HG02938 (cell line): ENCODE measurements around the gene RHBDF1.

Experiments used
- ATAC-seq: cut with Tn5 transposase; IDR thresholded peaks from one replicate; pipeline ENCODE4 v1.9.1; 2021; ENCODE audit warnings: mild to moderate bottlenecking, moderate library complexity; ENCODE audit not compliant: unreplicated experiment

RHBDF1 gene

GRCh38 chr16:75580-76501, 3.4 kb upstream of the RHBDF1 start:
- no peak for ATAC-seq

GRCh38 chr16:74747-75334, 2.4 kb upstream of the RHBDF1 start:
- no peak for ATAC-seq

GRCh38 chr16:74051-74746, 1.8 kb upstream of the RHBDF1 start:
- ATAC-seq = no peak

- ATAC-seq = no peak
Observed at GRCh38 chr16:71540-72401, 660 bp downstream of the RHBDF1 start.

GRCh38 chr16:71210-71539, 1.3 kb downstream of the RHBDF1 start:
- no peak for ATAC-seq

GRCh38 chr16:69181-69580, 3.2 kb downstream of the RHBDF1 start:
- ATAC-seq = no peak

GRCh38 chr16:67884-68789, 4.3 kb downstream of the RHBDF1 start:
- ATAC-seq = no peak

- no peak for ATAC-seq
Observed at GRCh38 chr16:67183-67791, 5.1 kb downstream of the RHBDF1 start.

GRCh38 chr16:66309-67182, 5.9 kb downstream of the RHBDF1 start:
- ATAC-seq = no peak

- peak; percentile 51 for ATAC-seq
Observed at GRCh38 chr16:65745-66144, 6.7 kb downstream of the RHBDF1 start.

- ATAC-seq = no peak
Observed at GRCh38 chr16:64914-65255, 7.5 kb downstream of the RHBDF1 start.

GRCh38 chr16:63998-64913, 8.2 kb downstream of the RHBDF1 start:
- no peak for ATAC-seq

- no peak for ATAC-seq
Observed at GRCh38 chr16:63466-63865, 9.0 kb downstream of the RHBDF1 start.

- no peak for ATAC-seq
Observed at GRCh38 chr16:62968-63391, 9.5 kb downstream of the RHBDF1 start.

- ATAC-seq = no peak
Observed at GRCh38 chr16:62283-62967, 10.0 kb downstream of the RHBDF1 start.

GRCh38 chr16:61879-62281, 10.6 kb downstream of the RHBDF1 start:
- ATAC-seq = no peak
